GM21526 (cell line): ENCODE measurements around the gene RNF20.
"Not testable (repeated sequence)": the region's sequence is repeated elsewhere in the genome, so short reads cannot be mapped to it uniquely, and the experiment has no call there.

ENCODE experiments used
- ATAC-seq: cut with Tn5 transposase; IDR thresholded peaks from one replicate; pipeline ENCODE4 v1.9.1; 2021; ENCODE audit warnings: moderate library complexity; ENCODE audit not compliant: unreplicated experiment, low FRiP score

RNF20 gene

DNA sequence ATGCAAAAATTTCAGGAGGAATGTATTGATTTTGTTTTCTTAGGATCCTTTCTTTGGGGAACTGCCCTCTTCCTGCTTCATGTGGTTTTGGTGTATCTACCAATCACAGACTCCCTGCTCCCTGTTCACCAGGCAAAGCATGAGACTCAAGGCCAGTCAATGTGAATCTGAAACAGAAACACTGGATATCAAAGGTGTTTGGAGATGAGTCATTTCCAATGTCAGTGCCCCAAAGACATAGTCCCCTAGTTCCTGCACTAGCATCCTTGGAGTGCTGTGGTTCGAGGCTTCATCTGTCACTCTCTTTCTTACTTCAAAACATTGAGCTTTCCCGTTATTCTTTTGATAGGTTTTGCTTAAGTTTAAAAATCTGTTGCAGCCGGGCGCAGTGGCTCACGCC, 53.0 kb downstream of the RNF20 start:
- ATAC-seq: peak; percentile 76

DNA sequence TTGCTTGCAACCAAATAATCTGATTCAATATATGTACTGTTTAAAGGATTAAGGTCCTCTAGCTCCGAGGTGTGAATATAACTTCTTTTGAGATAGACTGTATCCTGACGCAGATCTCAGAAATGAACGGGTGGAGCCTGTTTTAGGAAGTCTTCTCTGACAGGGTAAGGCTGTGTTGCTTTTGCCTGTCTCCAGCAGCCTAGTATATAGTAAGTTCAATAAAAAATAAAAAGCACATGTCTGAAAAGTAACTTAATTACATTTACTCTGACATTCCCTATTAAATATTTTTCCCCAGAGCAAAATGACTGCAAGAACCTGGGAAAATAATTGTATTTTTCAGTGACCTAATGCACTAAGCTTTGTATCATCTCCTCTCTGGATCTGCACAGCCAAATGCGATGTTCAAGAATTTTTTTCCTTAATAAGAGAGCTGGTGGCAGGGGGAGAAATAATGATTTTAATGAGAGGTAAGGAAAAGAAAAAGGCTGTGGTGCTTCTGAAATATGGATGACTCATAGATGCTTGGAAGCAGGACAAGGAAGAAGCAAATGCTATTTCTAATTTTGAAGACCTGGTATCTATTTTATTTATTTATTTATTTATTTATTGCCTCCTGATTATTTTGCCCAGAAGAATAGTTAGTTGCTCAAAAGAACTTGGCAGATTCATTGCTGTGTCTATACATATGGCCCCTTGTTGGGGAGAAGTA, 53.8 kb downstream of the RNF20 start:
- ATAC-seq: no peak

DNA sequence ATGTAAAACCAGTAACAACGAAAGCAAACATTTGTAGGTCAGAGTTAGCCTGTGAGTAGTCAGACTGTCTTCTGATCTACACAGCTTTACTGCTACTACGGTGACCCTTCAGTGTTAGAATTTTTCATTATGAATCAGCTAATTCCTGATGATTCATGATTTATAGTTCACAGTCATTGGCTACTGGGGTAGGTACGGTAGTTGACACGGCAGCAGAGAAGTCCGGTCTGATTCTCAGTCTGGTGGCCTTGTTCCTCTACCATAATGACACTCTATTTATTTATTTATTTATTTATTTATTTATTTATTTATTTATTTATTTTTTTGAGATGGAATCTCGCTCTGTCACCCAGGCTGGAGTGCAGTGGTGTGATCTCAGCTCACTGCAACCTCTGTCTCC, 56.4 kb downstream of the RNF20 start:
- ATAC-seq: not testable (repeated sequence)

DNA sequence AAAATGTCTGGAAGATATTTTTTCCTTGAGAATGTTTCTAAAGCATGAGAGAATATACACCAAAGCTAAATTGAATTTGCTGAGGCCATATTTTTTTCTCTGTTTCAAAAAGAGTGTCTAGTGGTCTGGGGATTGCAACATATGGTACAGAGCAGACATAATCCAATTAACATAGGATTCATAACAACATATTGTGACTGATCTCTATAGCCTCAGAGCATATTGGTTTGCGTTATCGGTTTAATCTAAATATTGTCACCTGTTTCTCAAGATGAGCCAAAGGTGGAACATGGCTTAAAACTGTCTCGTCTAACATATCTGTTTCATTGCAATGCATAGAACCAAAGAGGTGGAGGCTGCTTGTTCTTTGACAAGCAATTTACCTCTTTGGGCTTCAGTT, 57.2 kb downstream of the RNF20 start:
- ATAC-seq: no peak

DNA sequence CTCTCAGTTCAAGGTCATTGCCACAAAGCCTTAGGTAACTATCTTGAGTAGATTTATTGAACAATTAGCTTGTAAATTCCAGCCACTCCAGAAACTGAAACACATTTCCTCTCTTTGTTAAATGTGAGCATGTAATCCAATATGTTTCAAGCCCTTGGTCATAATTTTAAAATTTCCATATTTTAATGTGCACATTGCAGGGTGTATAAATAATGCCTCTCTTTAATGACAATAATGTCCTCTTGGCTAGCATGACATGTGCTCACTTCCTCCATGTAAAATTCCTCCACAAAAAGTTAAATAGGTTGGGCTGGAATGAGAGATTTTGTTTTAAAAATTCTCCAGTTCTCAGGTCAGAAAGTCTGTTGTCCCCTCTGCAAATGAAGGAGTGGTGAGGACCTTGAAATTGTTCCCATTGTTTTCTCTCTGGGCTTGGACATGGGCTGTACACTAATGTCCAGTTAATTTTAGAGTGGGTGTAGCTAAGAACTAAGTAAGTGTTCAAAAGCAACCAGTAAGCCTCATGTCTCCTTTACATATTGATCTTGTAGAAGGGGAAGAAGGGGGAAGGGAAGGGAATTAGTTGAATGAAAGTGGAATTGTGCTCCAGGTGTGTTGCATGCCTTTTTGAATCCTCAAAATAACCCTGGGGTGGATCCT, 58.3 kb downstream of the RNF20 start:
- no peak for ATAC-seq

DNA sequence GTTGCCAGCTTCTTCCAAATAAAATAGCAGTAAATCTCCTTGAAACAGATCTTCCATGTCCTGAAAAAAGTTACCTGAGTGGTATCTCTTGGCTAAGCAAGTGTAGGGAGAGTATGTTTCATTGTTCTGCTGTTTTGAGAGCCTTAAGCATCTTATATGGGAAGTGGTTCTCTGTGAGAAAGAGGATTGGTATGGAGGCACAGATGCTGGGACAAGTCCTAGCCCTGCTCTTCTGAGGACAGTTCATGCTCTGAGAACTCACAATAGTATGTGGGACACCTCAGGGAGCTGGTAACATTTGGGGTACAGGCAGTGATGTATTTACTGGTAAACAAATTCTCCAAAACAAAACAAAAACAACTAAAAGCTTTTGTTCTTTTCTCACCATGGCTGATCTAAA, 59.1 kb downstream of the RNF20 start:
- no peak for ATAC-seq

DNA sequence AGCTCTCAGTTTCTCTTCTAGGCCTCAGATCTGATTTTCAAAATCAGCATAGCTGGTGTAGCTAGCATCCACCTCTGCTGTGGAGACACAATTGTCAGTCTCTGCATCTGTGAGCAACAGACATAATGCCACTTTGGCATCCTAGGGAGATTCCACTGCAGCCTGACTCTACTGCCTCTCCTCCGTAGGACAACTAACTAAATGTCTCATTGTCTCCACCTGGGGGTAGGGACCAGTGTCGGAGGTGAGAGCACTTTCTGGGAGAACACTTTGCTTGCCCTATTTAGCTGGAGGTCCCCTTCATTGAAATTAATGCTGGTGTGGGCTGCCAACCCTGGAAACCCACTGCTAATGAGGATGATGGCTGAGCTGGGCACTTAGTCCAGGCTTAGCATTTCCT, 59.7 kb downstream of the RNF20 start:
- no peak for ATAC-seq

DNA sequence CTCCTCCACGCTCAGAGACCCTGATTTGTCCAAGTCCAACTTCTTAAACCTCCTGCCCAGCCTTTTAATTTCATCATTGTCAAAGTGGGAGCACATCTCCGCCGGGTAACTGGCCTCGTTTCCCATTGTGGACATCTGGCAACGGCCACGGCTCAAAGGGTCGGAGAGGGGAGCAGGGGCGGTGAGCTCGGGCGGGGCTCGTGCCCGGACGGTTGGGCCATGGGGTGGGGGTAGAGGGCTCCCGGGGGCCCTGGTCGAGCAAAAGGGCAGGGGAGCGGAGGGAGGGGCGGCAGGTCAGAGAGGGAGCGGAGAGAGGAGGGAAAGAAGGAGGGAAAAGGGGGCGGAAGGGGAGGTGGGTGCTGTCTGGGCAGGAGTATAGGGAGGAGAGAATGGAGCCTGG, 61.1 kb downstream of the RNF20 start, which contains the start of gene PPP3R2:
Gene PPP3R2, minus strand, starts transcription at position 174 of the 400 bp plus-strand sequence. Its CDS starts 48 bp downstream, at position 126.
- no peak for ATAC-seq

DNA sequence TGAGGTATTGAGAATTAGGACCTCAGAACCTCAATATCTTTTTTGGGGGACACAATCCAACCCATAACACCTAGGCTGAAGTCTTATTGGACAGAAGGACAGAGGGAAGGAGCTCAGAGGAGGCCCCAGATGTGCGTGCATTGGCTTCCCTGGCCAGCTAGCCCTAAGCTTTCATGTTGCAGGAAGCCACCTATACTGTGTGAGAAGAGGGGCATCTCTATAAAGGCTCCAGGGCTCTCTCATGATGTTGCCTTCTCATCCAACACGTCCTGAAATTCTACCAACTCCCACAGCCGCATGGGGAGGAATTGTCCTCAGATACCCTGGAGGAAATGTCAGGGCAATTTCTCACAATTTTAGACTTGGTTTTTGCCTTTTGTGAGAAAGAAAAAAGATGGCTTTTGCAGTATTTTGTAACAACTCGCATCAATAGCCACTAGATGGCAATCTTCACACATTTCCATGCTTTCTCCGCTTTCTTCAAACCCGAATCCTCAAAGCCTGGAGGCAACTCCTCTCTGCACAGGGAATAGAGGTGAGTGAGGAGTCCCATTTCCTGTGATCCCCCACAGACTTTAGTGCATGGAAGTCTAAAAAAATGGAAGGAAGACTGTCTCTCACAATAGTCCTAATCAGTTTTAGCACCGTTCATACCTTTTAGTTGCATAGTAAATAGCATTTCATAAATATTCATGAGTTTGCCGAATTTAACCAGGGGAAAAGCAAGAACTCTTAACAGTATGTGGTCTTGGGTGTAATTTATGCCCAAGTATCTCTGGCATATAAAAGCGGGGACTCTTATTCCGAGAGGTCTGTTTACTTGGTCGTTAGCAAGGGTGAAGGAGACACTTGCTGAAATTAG, 68.5 kb downstream of the RNF20 start:
- ATAC-seq: peak; percentile 69

GRCh38 chr9:101604296-101604695, 70.6 kb downstream of the RNF20 start:
- no peak for ATAC-seq

GRCh38 chr9:101605547-101605946, 71.9 kb downstream of the RNF20 start:
- ATAC-seq: no peak
